DMS53 treated with DMSO at 0.1 percent for 48 hours (cell line): Measurements from ENCODE around the gene NRP2.

ENCODE experiments used
- DNase-seq: peaks from one replicate; lab custom pipeline; 2025; ENCODE audit not compliant: unreplicated experiment; lab: John Stamatoyannopoulos, UW

Gene NRP2

DNA sequence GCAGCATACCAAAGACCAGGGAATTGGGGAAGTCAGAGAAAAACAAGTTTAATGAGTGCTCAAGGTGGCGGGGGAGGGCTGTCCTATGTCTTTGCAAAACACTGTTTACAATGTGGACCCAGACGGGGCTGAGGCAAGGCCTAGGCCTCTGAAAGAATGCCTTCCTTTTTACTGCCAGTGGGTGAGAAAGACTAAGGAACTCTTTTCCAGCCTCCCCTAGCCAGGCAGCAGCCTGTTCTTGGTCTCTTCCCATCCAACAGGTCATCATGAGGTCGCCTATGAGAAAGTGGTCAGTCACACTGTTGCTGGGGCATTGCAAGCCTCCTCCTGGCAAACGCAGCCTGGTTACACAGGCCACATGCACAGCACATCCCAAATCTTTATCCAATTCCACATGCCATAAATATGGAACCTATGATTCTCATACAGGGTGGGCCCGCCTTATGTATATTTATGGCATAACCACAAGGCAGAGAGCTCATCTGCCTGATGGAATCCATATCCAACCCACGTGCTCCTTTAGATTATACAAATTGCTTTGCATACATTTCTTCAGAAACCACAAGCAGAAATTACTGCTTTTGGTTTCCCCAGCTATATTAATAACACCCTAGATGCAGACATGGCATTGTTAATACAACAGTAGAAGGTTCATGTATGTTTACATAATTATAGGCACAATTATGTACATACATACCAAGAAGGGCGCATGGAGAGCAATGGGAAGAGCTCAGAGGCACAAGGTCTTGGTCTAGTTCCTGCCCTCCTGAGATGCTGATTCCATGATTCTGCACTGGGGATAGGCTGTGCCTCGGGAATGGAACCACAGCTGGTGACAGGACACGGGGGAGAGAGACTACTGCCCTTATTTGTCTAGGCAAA is 48.6 kb downstream of the NRP2 start:
- DNase-seq: no peak

DNA sequence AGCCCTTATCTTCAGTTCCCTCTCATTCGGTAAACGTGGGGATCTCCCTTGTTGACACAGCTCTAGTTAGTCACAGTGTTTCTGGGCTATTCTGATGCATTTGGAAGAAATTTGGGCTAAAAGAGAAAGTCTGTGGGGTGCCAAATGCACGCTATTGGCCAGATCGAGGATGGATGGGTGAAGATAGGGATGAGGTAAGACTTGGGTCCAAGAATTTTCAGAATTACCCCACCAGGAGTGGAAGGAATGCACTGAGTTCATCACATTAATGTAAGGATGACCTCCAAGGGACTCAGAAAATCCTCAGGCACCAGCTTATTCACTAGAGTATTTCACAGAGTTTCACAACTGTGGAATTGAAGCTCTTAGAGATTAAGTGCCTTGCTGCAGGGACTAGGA is 49.3 kb downstream of the NRP2 start:
- DNase-seq: no peak

DNA sequence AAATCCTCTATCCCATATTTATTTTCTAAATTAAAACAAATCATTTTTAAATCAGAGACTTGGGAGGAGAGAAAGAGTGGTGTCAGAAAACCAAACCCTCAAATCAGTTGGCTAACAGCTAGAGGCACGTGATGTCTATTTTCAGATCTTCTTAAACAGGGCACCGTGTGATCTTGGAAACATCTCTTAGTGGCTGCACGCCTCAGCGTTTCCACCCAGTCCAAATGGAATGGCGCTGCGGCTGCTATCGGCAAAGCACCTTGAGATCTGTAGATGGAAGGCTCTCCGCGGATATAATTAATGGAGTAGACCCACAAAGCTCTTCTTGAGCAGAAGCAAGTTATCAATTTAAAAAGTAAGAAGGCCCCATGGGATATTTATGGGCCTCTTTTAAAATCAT is 50.0 kb downstream of the NRP2 start:
- no peak for DNase-seq

DNA sequence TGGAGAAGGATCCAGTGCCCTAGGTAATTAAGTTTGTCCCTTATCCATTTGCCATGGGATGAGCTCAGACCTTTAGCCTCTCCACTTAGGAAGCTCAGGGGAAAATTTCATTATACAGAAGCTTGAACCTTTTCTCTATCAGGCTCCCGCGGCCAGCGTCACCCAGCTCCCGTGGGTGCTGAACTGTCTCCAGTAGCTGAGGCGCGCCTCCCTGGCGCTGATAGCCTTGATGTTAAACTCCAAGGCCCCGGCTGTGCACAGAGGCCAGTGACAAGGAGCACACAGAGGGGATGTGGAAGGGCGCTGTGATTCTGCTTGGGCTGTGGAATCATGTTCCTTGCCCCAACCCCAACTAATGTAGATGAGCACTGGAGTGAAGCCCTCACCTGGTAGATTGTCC is 50.8 kb downstream of the NRP2 start:
- no peak for DNase-seq

DNA sequence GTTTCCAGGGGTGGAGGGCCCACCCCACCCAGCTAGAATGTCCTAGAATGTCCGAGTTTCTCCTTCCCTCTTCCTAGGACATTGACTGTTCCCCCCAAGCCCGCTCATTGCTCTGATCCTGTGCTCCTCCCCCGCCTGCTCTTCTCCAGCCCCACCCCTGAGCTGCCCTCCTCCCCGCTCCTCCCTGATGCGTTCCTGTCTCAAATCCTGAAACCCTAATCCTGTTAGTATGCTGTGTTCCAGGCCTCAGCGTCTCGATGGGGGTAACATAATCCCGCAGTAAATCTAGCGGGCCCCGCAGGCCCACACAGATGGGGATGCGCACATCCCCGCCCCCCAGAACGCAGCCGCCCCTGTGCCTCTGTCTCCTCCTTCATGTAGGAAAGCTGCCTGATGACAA is 51.3 kb downstream of the NRP2 start:
- no peak for DNase-seq

DNA sequence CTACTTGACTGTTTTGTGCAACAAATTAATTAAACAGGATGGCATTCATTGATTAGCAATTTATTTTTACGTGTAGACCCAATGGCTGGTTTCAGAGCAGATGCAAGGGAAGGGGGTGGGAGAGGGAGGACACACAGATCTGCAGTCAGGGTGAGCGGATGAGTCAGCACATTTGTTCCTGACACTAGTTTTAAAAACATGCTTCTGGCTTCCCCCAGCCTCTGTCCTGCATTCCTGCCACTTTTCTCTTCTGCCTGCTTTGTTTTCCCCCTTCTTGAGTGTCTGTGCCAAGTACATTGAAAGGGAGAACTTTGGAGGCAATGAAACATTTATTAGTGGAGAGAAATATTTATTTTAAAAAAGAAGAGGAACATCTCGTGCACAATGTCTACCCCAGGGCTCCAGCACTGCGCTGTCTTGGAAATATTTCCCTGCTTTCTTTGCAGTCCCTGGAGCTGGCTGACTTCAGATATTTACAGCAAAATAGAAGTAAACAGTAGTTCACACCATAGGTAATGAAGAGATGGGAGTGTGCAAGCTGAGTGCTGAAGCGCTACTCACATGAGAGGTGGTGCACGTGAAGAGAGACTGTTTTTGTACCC is 52.2 kb downstream of the NRP2 start:
- DNase-seq: no peak

DNA sequence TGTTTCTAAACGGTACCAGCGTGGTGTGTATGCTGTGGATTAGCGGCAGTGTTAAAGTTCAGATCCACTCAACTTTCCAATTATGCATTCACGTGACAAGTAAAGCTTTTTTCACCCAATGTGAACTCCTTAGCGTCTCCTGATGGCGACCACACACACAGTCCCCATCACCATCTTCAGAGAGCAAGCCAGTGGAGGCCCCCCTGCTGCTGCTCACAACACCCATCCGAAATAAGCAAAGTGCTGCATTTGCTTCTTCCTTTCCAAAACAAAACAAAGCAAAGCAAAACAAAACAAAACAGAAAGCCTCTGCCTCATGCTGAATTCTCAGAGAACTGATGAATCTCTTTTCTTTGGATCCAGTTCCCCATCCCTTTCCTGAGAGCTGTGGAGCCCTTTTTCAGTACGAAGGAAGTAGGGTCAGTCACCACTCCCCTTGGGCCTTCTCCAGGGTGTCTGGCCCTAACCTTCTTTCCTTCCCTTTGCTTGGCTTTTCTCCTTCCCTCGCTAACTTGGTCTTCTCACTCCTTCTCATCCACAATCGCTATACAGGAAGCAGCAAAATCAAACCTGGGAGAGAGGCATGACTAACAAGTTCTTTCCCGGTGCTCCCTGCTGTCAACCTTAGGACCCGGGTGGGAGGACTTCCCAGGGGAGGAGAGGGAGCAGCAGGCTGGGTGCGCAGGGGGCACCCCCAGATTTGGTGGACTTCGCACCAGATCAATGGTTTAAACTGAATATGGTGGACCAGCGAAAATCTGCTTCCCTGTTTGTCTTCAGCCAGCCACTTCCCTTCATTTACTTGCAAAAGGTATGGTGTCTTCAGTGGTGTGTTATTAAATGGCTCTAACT is 56.0 kb downstream of the NRP2 start:
- no peak for DNase-seq

DNA sequence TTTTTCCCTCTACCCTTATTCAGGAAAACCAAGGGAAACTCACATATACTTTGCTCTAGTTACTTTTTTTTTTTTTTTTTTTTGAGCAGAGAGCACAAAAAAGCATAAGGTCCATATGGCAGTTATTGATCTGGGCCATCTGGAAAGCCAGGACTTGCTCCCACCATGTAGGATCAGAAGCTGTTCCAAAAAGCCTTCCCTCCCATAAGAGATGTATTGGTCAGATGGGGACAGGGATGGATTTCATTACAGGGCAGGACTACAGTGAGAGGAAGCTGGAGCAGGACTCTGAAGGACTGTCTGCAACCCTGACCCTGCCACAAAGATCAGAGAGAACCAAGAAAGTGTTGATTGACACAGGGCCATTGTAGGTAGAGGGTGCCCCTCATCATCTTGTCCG is 57.3 kb downstream of the NRP2 start:
- DNase-seq: no peak

DNA sequence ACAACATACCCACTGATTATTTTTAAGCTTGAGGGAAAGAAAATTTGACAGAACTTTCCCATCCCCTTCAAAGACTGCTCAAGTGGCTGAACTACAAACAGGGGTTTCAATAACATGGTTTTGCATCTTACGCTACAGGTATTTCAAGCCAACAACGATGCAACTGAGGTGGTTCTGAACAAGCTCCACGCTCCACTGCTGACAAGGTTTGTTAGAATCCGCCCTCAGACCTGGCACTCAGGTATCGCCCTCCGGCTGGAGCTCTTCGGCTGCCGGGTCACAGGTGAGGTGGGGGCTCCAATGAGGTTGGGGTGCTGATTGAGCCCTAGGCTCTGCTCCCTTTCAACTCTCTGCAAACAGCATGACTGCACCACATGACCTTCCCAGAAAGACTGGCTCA is 58.1 kb downstream of the NRP2 start:
- no peak for DNase-seq

DNA sequence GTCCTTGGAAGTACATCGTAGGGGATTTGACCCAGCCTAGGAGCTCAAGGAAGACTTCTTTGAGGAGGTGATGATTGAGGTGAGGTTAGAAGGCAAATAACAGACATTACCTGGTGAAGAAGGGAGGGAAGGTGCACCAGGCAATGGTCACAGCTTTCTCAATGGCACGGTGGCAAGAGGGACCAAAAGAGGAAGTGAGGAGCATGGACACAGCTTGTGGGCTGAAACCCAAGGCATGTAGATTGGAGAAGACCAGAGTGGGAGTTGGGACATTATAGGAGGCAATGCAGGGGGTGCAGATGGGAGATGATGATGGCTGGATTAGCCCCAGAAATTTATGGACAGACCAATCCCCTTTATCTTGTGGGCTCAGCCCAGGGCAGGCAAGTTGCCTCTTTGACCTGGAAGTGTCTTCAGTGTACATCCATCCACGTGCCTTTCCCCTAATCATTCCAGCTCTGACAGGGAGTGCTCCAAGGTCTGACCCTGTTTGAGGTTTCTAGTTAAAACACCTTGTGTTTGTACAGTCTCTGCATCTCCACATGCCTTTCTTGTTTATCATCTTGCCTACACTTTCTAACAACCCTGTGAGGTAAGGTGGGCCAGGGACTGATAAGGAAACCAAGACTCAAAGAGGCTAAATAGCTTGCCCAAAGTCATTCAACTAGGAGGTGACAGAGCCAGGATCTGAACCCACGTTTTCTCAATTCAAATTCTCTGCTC is 59.1 kb downstream of the NRP2 start:
- no peak for DNase-seq

DNA sequence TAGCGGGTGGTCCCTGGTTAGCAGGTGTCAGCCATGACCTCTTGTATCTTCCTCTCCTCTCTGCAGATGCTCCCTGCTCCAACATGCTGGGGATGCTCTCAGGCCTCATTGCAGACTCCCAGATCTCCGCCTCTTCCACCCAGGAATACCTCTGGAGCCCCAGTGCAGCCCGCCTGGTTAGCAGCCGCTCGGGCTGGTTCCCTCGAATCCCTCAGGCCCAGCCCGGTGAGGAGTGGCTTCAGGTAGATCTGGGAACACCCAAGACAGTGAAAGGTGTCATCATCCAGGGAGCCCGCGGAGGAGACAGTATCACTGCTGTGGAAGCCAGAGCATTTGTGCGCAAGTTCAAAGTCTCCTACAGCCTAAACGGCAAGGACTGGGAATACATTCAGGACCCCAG is 60.8 kb downstream of the NRP2 start:
- no peak for DNase-seq

DNA sequence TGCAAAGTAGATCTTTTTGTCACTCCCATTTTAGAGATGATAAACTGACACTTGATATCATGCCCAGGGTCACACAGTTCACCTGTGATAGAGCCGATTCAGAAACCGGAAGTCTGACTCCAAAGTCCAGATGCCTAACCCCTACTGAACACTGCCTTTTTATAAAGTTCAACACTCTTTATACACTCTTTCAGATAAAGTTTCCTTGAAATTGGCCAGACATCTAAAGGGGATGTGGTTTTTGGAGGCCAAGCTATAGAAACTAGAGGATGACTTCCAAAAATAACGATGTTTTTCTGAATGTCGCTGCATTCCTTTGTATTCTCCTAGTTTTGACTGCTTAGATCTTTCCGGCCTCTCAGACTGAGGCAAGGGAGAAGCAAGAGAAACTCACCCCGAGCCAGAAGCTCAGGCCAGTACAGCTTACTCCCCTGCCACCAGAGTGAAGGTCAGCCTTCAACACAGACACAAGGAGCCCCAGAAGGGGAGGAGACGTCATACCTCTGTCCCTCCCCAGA is 61.8 kb downstream of the NRP2 start:
- DNase-seq: no peak

DNA sequence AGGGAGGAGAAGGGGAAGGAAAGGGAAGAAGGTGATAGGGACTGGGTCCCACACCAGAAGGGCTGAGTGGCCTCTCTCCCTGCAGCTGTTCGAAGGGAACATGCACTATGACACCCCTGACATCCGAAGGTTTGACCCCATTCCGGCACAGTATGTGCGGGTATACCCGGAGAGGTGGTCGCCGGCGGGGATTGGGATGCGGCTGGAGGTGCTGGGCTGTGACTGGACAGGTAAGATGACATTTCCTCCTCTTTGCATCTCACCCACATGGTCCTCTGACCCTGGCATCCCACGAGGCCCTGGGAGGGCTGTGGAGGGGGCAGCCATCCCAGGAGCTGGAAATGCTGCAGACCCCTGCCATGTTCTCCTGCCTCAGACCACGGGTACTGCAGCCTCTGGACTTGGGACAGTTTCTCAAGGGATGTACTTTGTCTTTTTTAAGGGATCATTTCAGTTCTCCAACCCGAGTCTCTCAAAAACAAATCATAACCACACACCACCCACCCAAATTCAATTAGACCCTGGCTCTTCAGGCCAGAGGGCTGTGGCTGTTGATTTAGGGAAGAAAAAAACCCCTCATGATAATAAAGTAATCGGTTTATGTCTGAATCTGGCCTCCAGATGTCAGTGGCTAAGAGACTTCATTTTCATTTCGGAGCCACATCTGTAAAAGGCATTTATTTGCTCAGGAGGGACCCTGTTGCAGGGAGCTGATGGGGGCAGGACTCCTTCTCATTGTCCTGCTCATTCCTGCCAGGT is 63.5 kb downstream of the NRP2 start:
- DNase-seq: no peak

DNA sequence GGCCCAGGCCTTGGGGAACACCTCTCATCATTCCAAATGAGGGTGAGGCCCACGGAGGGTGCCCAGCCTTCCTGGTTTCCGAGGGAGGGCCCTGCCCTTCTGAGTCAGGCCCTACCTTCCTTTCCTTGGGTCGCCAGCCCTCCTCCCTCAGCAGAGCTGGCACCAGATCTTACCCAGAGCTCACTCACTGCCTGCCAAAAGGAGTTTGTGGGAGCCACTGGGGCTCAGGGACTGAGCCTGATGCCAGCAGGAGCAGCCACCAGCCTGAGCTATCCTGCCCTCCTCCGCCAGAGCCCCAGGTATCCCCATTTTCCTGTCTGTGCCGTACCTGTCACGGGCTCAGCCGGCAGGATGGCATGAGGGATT is 64.1 kb downstream of the NRP2 start:
- DNase-seq: no peak

DNA sequence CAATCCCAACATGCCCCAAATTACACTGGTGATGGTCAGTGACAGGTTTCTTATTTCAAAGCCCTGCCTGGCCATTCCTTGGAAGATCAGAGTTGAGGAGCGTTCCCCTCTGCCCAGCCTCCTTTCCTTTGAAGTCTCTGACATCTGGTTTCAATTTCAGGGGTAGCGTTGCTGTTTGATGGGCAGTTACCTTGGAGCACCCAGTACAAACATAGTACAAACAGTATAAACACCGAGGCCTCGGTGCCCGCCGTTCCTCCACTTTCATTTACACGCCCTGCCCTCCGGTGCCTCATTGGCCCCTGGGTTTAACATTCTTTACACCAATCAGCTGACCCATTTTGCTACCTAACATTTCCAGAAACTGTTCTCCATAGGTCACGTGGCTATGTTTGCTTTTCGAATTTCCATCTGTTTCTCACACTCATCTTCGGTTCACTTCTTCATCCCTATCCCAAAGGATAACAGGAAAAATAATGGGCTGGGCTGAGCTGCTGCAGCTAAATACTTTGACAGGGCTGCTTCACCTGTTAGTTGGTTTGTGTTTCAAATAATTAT is 65.6 kb downstream of the NRP2 start:
- no peak for DNase-seq

DNA sequence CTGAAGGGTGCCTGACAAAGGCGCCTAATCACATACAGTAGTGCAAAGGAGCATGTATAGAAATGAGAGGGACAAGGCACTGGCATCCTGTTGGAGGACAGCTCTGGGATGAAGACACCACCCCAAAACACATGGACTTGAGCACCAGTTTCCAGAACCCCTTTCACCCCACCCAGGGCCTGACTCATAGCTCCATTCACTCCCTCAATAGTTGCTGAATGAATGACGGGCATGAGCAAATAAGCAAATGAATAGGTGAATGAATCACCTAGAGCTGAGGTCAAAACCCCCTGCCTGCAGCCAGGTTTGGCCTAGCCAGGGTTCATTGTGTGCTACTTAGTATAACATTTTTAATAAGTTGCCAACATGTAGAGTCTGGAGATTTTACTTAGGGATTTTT is 66.3 kb downstream of the NRP2 start:
- no peak for DNase-seq

DNA sequence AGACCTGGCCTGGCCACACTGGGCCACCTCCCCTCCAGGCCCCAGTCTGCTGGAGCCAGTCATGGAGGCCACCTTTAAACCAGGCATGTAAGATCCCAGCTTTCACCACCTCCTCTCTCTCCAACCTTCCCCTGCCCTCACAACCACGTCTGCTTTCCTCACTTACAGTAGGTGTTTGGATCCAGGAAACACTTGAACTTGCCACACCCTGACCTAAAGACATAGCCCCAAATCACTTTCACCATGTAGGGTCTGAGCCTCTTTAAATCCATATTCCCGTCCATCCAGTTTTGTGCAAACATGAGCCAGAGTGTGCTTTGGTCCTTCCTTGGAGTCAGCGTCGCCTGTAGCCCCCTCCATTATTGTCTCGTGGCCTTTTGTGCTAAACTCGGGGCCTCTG is 66.8 kb downstream of the NRP2 start:
- no peak for DNase-seq

DNA sequence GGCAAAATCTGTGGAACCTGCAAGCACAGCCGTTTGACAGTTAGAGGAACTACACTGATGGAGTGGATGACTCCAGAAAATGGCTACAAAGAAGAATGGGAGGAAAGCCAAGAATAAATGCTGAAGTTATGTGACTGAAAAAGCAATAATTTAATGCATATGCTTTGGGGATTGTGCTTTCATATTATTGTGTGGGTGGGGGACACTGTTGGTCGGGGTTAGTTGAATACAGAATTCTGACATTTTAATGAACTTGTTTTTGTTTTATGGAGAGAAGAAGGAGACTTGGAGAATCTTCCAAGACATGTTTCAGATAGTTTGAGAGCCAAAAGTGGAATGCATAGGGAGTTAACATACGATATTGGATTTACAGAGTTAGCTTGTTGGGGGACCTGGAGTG is 68.5 kb downstream of the NRP2 start:
- DNase-seq: no peak

DNA sequence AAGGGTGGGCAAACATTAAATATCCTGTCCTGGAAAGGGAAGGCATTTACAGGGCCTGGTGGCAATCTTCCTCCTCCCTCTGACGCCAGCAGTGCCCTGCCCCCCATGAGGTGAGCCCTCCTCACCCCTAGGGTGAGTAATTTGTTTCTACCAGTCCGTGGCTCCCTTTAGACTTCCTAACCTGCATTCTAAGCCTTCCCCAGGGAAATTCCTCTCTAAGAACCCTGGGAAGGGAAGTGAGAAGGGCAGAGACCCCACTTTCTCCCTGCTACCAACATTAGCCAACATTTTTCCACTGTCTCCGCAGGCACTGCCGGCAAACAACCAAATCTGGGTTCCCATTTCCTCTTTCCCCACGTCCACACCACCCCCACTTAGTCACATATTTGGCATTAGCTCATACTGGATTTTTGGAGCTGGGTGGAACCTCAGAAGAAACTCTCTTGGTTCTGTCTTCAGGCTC is 69.3 kb downstream of the NRP2 start:
- DNase-seq: no peak

DNA sequence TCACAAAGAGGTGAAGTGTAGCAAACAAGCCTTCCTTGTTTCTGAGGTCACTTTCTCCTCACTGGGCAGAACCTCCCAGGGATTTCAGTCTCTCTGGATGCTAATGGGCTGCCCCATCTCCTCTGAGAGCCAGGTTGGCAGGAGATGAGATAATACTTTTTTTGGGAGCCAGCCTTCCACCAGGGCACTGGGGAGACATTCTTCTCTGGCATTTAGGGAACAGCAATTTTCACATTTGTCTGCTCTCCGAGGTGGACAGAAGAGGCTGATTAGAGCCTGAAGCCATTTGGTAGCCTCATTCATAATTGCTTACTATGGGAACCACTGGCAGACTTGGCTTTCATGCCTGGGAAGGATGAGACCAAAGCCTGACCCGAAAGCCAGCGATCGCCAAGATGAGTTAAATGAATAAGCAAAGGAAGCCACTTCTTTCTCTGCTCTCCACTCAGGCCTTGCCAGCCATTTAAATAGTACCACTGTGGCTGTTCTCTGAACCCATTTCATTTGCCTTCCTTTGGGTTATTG is 70.1 kb downstream of the NRP2 start:
- no peak for DNase-seq
